Heart left ventricle (tissue), 13 donors: ENCODE measurements around the gene FAM83B.

Experiments used
- POLR2A ChIP-seq, 2 donors: fragments of 450-650 bp; IDR thresholded peaks; one replicate each; pipeline ENCODE4 v1.6.1; 2017; ENCODE audit warnings: antibody characterized with exemption in 2 of 2, mild to moderate bottlenecking in 2 of 2, moderate library complexity in 2 of 2
- TF ChIP-seq, protein P1 (sequence below), 12 donors: fragments of 200-600 bp; sonication (generic) in 4 of 12; IDR thresholded peaks; one replicate each; pipeline versions ENCODE4 v1.5.0 to v1.8.0; 2018 to 2022; ENCODE audit warnings: antibody characterized with exemption in 12 of 12, mild to moderate bottlenecking in 5 of 12
- donor health status: ischemic (EF 13 %, LVEDD 7.1; RV severe dilation, severe dysfunction).
- donor health status: DM: no; HTN: yes; CAD: no.
- donor health status: DM: no; HTN: no; CAD: no.
- donor health status: ischemic (EF 25% LVEDD 6.9; RV normal size, moderate dysfunction).
- donor health status: ischemic (EF 25% LVEDD 5.7; RV mildly dilated, moderate dysfunction).
- donor health status: ischemic (EF 35%, LVEDD 5.7; RV mildly dilated, moderate dysfunction).
- donor health status: nonischemic (EF 11% LVEDD 7.7; RV severe dilation, severe dysfunction).
- donor health status: DM: yes; HTN: yes; CAD: no.
- donor health status: PGD.
- donor health status: ischemic (EF 29% LVEDD 5.4; RV normal size, mild dysfunction).
- donor health status: nonischemic (EF 23%, LVEDD 6.1; RV moderate dilation, normal function).

DNA sequence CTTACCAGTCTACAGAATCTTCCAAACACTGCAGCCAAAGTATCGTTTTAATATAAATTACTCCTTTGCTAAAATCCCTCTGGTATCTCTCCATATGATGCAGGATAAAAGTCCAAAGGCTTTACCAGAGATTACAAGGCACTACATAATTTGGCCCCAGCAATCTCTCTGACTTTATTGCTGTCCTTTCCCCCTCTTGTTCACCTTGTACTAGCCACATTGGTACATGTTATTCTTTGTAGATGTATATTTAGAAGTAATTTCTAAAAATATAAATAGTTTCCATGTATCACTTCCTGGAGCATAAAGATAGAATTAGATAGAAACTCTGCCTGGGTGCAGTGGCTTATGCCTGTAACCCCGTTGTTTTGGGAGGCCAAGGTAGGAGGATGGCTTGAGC is 28.7 kb upstream of the FAM83B start:
- TF ChIP-seq POLR2A (IDR thresholded peaks at IDR 0.05): no peak
- TF ChIP-seq, protein P1, sequence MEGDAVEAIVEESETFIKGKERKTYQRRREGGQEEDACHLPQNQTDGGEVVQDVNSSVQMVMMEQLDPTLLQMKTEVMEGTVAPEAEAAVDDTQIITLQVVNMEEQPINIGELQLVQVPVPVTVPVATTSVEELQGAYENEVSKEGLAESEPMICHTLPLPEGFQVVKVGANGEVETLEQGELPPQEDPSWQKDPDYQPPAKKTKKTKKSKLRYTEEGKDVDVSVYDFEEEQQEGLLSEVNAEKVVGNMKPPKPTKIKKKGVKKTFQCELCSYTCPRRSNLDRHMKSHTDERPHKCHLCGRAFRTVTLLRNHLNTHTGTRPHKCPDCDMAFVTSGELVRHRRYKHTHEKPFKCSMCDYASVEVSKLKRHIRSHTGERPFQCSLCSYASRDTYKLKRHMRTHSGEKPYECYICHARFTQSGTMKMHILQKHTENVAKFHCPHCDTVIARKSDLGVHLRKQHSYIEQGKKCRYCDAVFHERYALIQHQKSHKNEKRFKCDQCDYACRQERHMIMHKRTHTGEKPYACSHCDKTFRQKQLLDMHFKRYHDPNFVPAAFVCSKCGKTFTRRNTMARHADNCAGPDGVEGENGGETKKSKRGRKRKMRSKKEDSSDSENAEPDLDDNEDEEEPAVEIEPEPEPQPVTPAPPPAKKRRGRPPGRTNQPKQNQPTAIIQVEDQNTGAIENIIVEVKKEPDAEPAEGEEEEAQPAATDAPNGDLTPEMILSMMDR (IDR thresholded peaks at IDR 0.05): no peak
